Measurements from ENCODE around the gene UBASH3B.

- TF ChIP-seq GATA2 (IDR thresholded peaks at IDR 0.05; ENCODE audit: low read depth, low read length) (no peak), GATA3 (IDR thresholded peaks at IDR 0.05; ENCODE audit: low read depth, low read length) (no peak)
These were observed 93.6 kb downstream of the UBASH3B start for GRCh38 chr11:122749005-122749687.
